ENCODE data around the gene GFI1B. TPM values are rescaled to one million over a fixed set of nuclear protein-coding genes. Genes with fewer than 3 reads are reported as not detected.

GFI1B gene
- total RNA-seq, 1 donor from 2014 or later = not detected

- Histone ChIP-seq H3K4me2 (no peak overlapping the region), H3K9ac (no peak overlapping the region), H4K20me1 (ENCODE audit: low read depth) (no peaks in the 10 kb centered on the region), H2AFZ (replicated peaks) (no peak overlapping the region), H3K36me3 (no peaks in the 10 kb centered on the region), H3K79me2 (ENCODE audit: low read depth) (no peaks in the 10 kb centered on the region), H3K27ac (no peak overlapping the region), H3K4me3 (no peak overlapping the region), H3F3A (ENCODE audit: low read depth) (no peaks in the 10 kb centered on the region), H3K4me1 (no peaks in the 10 kb centered on the region), H3K27me3 (peaks cover 53% of the 10 kb centered on the region), H3K9me3 (ENCODE audit: low read depth) (no peaks in the 10 kb centered on the region)
- H3K4me1 Mint-ChIP-seq = peaks cover 5% of the 10 kb centered on the region
- H3K9me3 Mint-ChIP-seq = no peaks in the 10 kb centered on the region
- no peaks in the 10 kb centered on the region for H3K36me3 Mint-ChIP-seq
- H3K4me3 Mint-ChIP-seq = no peak overlapping the region
- peaks cover 20% of the 10 kb centered on the region for H3K27me3 Mint-ChIP-seq (ENCODE audit: insufficient read depth, low read depth)
- DNase-seq (ENCODE audit: low spot score) = no peak
- H3K27ac Mint-ChIP-seq = no peak overlapping the region
- TF ChIP-seq EZH2 (IDR thresholded peaks at IDR 0.05) = no peak
- TF ChIP-seq EZH2phosphoT487 (IDR thresholded peaks at IDR 0.05) = no peak
- TF ChIP-seq CTCF (IDR thresholded peaks at IDR 0.05) = no peak
These were observed 5.3 kb upstream of the GFI1B start for GRCh38 chr9:132973166-132973565.

- peaks cover 24% of the 10 kb centered on the region for H3K27me3 Mint-ChIP-seq (ENCODE audit: insufficient read depth, low read depth)
- H3K27ac ChIP-seq = no peak overlapping the region
- peaks cover 59% of the 10 kb centered on the region for H3K27me3 ChIP-seq
- no peaks in the 10 kb centered on the region for H3K9me3 Mint-ChIP-seq
- TF ChIP-seq EZH2 (IDR thresholded peaks at IDR 0.05) (no peak), EZH2phosphoT487 (IDR thresholded peaks at IDR 0.05) (no peak), CTCF (IDR thresholded peaks at IDR 0.05) (no peak)
- peaks cover 9% of the 10 kb centered on the region for H3K4me1 Mint-ChIP-seq
- H3K27ac Mint-ChIP-seq = no peak overlapping the region
- H3K36me3 ChIP-seq = no peaks in the 10 kb centered on the region
- H4K20me1 ChIP-seq (ENCODE audit: low read depth) = peaks cover 4% of the 10 kb centered on the region
- no peak for DNase-seq (ENCODE audit: low spot score)
- no peak overlapping the region for H3K4me3 Mint-ChIP-seq
- H3K9ac ChIP-seq = no peak overlapping the region
- H3K4me2 ChIP-seq = no peak overlapping the region
- no peaks in the 10 kb centered on the region for H3K9me3 ChIP-seq (ENCODE audit: low read depth)
- H3K4me3 ChIP-seq = no peak overlapping the region
- no peaks in the 10 kb centered on the region for H3K4me1 ChIP-seq
- no peaks in the 10 kb centered on the region for H3F3A ChIP-seq (ENCODE audit: low read depth)
- H3K79me2 ChIP-seq (ENCODE audit: low read depth) = no peaks in the 10 kb centered on the region
- H3K36me3 Mint-ChIP-seq = no peaks in the 10 kb centered on the region
- H2AFZ ChIP-seq (replicated peaks) = no peak overlapping the region
These were observed 4.8 kb upstream of the GFI1B start for GRCh38 chr9:132973713-132974112.

GRCh38 chr9:132975961-132976360 is 2.5 kb upstream of the GFI1B start:
- no peak overlapping the region for H3K27ac Mint-ChIP-seq
- TF ChIP-seq EZH2phosphoT487 (IDR thresholded peaks at IDR 0.05) (no peak), EZH2 (IDR thresholded peaks at IDR 0.05) (no peak), CTCF (IDR thresholded peaks at IDR 0.05) (no peak)
- no peaks in the 10 kb centered on the region for H3K36me3 ChIP-seq
- no peak overlapping the region for H3K4me2 ChIP-seq
- H3K9me3 ChIP-seq (ENCODE audit: low read depth) = no peaks in the 10 kb centered on the region
- no peaks in the 10 kb centered on the region for H3K79me2 ChIP-seq (ENCODE audit: low read depth)
- peaks cover 81% of the 10 kb centered on the region for H3K27me3 ChIP-seq
- no peaks in the 10 kb centered on the region for H3K9me3 Mint-ChIP-seq
- H3K36me3 Mint-ChIP-seq = no peaks in the 10 kb centered on the region
- H3F3A ChIP-seq (ENCODE audit: low read depth) = no peaks in the 10 kb centered on the region
- H3K27me3 Mint-ChIP-seq (ENCODE audit: insufficient read depth, low read depth) = peaks cover 34% of the 10 kb centered on the region
- no peak overlapping the region for H3K4me3 ChIP-seq
- H3K27ac ChIP-seq = no peak overlapping the region
- peaks cover 6% of the 10 kb centered on the region for H3K4me1 Mint-ChIP-seq
- no peak for DNase-seq (ENCODE audit: low spot score)
- no peak overlapping the region for H3K4me3 Mint-ChIP-seq
- H2AFZ ChIP-seq (replicated peaks) = no peak overlapping the region
- no peak overlapping the region for H3K9ac ChIP-seq
- H4K20me1 ChIP-seq (ENCODE audit: low read depth) = peaks cover 7% of the 10 kb centered on the region
- H3K4me1 ChIP-seq = no peaks in the 10 kb centered on the region

Measured in neural progenitor cell (in vitro differentiated cells).